A549 treated with CpdA at 1 μM for 4 hours (cell line): ENCODE measurements around the gene DYNLT2. TPM values are rescaled to one million over a fixed set of nuclear protein-coding genes. Genes with fewer than 3 reads are reported as not detected.

ENCODE experiments used
- total RNA-seq: library from RNA; stranded (reverse); fragments of 200-300 nt; extraction: Qiagen RNA extraction; gene quantifications from 5 replicates; pipeline ENCODE4 v1.2.3, GENCODE V29; 2022; ENCODE audit warnings: low read depth

The DYNLT2 gene, protein sequence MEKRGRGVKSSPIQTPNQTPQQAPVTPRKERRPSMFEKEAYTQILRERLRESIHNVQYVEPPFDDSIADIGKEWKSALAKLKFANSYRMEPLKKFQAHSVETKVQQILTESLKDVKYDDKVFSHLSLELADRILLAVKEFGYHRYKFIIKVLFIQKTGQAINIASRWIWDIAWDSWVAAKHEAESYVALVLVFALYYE
- 0.47 to 0.78 TPM (median 0.55 TPM) in 5 replicates for total RNA-seq

DNA sequence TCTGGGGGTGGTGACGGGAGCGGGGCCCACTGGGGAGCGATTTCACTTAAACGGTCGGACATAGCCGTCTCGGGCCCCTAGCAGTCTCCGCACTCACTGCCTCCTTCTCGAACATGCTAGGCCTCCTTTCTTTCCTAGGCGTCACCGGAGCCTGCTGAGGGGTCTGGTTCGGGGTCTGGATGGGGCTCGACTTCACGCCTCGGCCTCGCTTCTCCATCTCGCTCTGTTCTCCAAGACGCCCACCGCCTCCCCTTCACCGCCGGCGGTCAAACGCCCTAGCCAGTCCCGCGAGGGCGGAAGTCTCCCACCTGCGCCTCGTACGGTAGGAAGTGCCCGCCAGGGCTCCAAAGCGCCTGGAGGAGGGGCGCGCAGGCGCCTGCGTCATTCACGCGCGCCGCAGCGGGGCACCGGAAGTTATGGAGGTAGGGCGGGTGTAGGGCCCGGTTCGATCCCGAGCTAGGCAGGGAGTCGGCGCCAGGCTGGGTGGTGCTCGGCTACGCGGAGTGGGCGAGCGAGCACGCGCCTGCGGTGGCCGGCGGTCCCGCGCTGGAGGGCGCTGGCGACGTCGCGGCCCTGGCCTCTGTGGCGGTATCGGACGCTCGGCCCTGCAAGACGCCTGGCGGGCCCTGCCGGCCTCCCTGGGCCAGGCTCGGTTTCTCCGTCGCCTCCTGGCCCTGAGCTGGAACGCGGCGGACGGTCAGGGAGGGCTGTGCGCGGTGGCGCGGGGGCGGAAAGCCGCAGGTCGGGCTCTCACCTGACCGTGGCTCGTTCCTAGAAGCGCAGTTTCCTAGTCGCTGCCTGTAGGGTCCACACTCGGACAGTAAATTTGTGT lies at the start of gene DYNLT2, which contains the start of gene ERMARD:
Gene DYNLT2, minus strand, starts transcription at position 331 of the 832 bp plus-strand sequence. Its CDS starts 114 bp downstream, at position 217.
Gene ERMARD, plus strand, starts transcription at position 381 of the 832 bp plus-strand sequence. Its CDS starts 36 bp downstream, at position 417.

GRCh38 chr6:169724494-169725124 lies 26.8 kb downstream of the DYNLT2 start, which contains the start of gene PHF10:
PHF10 (minus strand) TSS chr6:169724500; CDS start chr6:169723931, 569 bp downstream.

DNA sequence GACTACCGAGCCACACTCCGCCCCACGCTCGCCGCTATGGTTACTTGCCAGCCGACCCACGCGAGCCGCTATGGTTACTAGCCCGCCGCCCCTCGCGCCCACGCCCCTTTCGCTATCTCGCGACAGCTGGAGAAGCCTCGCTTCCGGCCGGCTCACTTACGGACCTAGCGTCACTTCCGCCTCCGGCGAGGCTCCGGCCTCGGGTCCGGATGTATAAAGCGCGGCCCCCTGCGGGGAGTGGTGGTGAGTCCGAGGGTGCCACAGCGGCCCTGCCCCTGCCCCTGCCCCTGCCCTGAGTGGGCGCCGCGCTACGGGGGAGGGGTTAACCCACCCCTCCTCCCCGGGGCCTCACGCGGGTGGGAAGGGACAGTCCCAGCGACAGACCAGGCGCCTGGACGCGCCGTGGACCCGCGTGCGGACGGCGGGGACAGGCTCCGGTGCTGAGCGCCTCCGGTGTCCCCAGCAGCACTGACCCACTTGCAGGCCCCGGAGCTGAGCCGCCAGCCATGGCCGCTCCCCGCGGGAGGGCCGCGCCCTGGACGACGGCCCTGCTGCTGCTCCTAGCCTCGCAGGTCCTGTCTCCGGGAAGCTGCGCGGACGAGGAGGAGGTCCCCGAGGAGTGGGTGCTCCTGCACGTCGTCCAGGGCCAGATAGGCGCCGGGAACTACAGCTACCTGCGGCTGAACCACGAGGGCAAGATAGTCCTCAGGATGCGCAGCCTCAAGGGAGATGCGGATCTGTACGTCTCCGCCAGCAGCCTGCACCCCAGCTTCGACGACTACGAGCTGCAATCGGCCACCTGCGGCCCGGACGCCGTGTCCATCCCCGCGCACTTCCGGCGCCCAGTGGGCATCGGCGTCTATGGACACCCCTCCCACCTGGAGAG lies 49.2 kb downstream of the DYNLT2 start, which contains the start of the genes C6orf120 and WDR27:
Gene C6orf120, plus strand, starts transcription at position 173 of the 886 bp plus-strand sequence. Its CDS starts 334 bp downstream, at position 507.
Gene WDR27, minus strand, starts transcription at position 76 of the 886 bp plus-strand sequence. CDS start 13,024 bp downstream, outside the sequence.

Other genes starting within 250 kb of the DYNLT2 start
- 9.9 to 14.5 TPM (median 12.9 TPM) in 5 replicates for gene WDR27, start 49.5 kb downstream of the DYNLT2 start, total RNA-seq
- 9.5 to 13.1 TPM (median 12.1 TPM) in 5 replicates for gene C6orf120, start 49.4 kb downstream of the DYNLT2 start, total RNA-seq
- gene PHF10, start 27.1 kb downstream of the DYNLT2 start, total RNA-seq: 19.9 to 24.1 TPM (median 23.1 TPM) in 5 replicates
- 6.0 to 9.3 TPM (median 7.2 TPM) in 5 replicates for gene ERMARD, start 50 bp upstream of the DYNLT2 start, total RNA-seq